Measurements from ENCODE around the gene GPAM. TPM values are rescaled to one million over a fixed set of nuclear protein-coding genes. Genes with fewer than 3 reads are reported as not detected.
"Not testable (repeated sequence)": the region's sequence is repeated elsewhere in the genome, so short reads cannot be mapped to it uniquely, and the experiment has no call there.

GPAM gene, protein sequence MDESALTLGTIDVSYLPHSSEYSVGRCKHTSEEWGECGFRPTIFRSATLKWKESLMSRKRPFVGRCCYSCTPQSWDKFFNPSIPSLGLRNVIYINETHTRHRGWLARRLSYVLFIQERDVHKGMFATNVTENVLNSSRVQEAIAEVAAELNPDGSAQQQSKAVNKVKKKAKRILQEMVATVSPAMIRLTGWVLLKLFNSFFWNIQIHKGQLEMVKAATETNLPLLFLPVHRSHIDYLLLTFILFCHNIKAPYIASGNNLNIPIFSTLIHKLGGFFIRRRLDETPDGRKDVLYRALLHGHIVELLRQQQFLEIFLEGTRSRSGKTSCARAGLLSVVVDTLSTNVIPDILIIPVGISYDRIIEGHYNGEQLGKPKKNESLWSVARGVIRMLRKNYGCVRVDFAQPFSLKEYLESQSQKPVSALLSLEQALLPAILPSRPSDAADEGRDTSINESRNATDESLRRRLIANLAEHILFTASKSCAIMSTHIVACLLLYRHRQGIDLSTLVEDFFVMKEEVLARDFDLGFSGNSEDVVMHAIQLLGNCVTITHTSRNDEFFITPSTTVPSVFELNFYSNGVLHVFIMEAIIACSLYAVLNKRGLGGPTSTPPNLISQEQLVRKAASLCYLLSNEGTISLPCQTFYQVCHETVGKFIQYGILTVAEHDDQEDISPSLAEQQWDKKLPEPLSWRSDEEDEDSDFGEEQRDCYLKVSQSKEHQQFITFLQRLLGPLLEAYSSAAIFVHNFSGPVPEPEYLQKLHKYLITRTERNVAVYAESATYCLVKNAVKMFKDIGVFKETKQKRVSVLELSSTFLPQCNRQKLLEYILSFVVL
- total RNA-seq = 14.9 TPM

DNA sequence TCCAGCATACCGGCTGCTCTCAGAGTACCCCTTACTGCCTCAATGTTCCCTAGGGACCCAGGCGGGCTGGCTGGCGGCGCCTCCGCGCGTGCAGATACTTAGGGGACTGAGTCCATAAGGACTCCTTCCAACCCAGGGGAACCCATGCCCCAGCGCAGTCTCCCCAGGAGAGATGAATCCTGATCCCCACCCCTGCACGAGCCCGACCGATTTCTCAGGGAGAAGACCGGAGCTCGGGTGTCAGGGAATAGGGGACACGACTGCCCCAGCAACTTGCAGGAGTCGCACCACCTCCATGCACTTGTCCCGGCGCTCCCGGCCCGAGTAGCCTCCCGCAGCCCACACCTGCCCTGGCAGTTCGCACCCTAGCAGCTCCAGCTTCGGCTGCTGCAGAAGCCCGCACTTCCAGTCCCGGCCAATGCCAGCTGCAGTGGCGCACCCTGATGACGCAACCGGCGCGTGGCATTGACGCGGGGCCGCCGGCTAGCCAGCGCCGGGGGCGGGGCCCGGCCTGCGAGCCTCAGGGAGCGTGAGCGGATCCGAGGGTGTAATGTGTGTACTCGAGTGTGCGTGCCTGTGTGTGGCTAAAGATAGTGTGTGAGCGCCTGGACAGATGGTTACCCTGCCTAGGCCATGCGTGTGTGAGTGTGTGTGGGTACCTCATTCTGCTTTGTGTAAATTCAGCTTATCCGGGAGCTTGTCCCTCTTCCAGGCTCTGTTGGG, at the start of gene GPAM:
GPAM (minus strand) TSS at position 437 of the 723 bp plus-strand sequence. CDS start 1,981 bp downstream, outside the sequence.
- DNase-seq = peak; percentile 95

DNA sequence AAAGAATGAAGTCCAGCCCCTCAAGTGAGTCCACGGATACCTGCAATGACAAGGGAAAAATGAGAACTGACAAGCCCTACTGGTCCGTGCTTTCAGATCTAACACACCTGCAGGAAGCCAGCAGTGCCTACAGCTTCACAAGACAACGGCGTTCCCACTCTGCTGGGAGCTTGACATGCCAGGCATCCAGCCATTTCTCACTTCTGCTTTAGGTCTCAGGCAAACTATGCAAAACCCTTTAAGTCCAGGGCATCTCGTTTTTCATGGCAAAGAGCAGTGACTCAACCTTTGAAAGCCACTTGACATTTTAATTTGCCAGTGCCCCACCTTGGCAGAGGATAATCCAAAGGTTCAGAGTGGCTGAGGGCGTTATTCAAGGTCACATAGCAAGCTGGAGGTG, 49.1 kb upstream of the GPAM start:
- no peak for DNase-seq

DNA sequence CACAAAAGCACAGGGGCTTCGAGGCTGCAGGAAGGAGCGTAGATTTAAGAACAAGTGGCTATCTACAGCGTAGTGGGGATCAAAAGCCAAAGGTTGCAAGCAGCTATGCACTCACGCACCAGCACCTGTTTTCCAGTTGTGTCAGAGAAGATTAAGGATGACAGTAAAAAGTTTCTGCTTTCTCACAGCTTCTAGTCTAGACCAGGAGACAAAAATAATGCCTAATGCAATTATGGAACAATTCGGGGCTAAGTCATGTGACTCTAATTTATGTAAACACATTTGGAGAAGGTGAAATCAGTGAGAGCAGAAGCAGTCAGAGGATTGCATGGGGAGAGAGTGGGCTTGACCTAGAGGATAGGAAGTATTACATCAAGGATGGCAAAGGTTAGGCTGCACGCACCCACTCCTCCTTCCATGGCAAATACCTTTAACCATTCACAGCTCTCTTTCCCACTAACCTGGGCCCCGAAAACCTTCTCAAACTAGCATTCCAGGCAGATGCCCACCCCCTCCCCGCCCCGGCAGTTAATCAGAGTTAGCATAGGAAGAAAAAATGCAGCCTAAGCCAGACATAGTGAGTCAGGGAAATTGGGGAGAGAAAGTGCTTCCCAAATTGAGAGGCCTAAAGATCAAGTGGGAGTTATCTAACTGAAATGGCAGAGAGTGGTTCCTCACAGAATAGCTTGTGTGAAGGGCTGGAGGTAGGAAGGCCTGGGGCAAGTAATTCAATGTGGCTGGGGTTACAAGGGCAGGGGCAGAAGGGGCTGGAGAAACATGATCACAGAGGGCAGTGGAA, 48.2 kb upstream of the GPAM start:
- DNase-seq = no peak

DNA sequence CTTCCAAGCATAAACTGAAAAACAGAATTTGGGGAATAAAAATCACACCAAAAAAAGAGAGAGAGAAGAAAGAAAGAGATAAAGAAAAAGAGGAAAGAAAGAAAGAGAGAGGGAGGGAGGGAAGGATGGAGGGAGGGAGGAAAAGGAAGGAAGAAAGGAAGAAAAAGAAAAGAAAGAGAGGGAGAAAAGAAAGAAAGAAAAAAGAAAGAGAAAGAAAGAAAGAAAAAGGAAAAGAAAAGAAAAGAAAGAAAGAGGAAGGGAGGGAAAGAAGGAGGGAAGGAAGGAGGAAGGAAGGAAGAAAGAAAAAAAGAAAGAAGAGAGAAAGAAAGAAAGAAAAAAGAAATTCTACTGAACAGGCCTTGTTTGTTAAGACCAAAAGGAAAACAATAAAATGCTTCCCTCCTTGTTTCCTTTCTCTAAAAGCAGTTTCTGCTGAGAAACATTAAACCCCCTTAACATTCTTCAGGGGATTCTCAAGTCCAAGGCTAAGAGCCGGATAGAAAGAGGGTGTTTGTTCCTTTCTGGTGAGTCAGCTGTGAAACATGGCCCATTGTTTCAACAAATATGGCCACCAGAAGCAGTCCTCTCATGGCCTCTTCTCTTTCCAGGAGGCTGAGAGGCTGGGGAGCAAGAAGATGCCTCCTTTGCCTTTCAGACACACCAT, 46.9 kb upstream of the GPAM start:
- DNase-seq = no peak

DNA sequence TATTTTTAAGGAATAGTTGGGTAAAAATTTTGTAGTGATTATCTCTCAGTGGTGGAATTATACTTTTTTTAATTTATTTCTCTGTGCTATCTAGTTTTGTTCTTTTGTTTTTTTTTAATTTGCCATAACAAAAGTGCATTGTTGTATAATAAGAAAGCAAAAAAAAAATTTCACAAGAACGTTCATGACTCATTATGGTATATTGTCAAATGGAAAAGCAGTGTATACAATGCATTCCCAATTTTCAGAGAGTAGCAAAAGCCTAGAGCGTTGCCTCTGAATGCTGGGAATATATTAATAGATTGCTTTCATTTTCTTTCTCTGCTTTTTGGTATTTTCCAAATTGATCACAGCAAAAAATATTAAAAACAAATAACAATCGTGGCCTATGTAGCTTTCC, 46.3 kb upstream of the GPAM start:
- DNase-seq = no peak

DNA sequence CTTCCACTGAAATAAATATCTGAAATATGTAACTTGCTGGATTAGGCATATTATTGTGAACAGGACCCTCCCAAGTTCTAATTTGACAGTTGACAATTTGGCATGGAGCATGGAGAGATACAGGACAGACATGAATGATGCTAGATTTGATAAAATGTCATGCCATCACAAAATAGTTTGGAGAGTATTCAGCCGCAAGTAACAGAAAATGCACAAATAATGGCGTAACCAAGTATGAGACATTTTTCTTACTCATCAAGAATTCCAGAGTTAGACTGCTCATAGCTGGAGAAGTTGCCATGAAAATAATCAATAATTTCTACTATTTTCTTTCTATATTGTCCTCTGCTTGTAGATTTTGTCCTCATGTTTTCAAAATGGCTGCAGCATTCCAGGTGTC, 45.5 kb upstream of the GPAM start:
- DNase-seq = no peak

DNA sequence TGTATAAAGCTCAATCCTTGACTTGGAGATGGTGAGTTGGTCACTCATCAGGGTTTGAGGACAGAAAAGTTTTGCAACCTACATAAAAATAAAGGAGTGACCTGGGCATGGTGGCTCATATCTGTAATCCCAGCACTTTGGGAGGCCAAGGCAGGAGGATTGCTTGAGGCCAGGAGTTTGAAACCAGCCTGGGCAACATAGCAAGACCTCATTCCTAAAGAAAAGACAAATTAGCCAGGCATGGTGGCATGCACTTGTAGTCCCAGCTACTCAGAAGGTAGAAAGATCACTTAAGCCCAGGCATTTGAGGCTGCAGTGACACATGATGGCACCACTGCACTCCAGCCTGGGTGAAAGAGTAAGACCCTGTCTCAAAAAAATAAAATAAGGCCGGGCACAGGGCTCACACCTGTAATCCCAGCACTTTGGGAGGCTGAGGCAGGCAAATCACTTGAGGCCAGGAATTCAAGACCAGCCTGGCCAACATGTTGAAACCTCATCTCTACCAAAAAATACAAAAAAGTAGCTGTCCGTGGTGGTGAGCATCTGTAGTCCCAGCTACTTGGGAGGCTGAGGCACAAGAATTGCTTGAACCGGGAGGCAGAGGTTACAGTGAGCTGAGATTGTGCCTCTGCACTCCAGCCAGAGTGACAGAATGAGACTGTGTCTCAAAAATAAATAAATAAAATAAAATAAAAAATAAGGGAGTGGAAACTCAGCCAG, 45.0 kb upstream of the GPAM start:
- DNase-seq = not testable (repeated sequence)

DNA sequence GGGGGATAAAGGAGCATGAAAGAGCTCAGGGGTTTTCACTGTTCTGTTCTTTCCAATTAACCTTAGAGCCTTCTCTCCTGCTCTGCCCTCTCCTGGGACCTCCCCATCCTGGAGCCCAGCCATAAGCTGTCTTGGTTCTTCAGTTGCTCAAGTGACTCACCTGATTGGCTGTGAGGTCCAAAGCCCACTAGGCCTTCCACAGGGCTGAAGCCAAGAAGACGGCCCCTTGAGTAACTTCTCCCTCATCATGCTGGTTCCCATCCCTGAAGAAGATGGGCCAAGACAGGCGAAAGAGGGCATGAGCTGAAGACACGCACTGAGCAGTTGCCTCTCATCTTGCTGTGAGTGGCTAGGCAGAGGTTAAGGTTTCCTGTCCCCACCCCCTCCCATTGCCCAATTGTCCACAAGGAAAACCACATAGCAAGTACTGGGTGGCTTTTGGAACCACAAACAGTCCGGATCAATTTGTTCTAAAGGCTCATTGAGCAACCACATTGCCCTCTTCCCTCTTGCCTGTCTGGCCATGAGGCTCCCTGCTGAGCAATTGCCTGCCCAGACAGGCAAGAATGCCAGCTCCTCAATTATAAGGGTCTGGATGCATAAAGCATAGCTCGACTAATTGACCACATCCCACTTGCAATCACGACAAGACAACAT, 43.9 kb upstream of the GPAM start:
- no peak for DNase-seq

DNA sequence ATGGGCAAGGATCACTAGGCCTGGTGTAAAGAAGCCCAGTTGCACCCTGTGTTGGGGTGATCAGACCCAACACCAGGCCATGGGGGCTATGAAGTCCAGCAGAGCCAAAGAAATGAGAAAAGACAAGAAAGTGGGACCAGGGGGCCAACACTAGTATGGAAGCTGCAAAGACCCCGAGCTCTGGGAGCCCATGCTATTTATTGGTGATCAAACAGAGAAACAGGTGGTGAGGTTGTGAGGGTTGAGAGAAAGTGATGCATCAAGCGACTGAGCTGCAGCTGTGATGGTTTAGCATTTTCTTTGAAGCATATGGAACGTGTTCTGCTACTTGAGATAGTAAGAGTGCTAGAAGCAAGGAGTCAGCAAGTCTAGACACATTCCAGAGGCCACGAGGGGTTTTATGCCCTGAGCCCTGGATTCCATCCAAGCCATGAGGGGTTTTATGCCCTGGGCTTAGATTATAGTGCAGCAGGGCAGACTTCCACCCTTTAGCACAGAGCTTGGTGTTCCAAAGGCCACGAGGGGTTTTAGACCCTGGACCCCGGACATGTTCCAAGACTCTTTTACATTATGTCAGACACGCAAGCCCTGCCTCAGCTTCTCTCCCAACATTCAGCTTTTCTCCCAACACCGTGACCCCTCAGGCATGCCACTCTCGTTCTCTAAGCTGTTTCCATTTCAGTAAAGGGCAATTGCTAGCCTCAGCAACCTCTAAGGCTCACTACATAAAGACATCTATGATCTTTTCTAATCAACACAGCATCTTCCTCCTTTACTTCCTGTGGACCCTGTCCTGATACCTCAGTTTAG, 43.1 kb upstream of the GPAM start:
- no peak for DNase-seq

DNA sequence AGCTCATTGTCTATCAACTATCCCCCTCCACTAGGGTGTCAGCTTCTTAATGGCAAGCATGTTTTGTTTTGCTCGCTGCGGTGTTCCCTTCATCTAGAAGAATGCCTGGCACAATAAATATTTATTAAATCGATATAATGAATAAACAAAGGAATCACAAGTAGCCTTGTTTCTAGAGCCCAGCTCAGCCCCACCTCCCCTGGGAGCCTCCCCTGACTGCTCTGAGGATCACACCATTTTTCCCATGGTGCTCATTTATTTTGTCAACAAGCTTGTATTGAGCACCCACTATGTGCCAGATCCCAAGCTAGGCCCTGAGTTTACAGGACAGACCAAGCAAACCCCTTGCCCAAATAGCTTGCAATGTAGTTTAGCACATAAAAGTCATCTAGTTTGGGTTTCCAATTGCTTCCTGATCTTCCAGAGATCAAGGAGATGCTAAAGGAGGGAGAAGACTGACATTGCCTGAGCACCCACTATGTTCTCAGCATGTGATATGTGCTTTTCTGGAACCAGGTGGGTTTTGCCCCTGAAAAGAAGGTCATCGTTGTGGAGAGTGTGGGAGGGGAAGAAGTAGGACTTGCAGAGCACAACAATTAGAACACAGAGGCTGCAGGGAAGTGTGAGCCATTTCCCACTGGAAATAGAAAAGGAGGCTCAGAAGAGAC, 42.3 kb upstream of the GPAM start:
- DNase-seq = no peak

DNA sequence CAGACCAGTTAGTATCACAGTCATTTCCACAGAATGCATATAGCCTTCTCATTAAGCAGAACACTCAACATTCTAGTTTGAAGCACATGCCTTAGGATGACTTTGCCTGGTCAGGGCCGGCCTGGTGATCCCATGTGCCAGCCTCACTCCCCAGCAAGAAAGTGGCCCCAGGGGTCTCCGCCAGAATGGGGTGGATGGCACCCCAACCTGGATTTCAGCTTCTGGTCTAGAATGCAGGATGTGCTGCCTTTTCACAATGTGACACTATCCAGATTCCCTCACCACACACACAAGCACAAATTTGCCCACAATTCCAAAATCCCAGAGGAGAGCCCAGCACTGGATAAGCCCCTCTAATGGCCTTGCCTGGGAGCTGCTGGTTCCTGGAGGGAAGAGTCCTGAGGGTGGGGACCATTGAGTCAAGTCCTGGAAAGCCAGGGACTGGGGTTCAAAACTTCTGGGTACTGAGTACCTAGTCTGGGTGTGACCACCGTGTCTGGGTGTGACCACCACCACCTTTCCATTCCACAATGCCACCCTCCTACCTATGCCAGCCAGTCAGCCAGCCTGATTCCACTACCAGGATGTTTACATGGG, 41.5 kb upstream of the GPAM start:
- no peak for DNase-seq

DNA sequence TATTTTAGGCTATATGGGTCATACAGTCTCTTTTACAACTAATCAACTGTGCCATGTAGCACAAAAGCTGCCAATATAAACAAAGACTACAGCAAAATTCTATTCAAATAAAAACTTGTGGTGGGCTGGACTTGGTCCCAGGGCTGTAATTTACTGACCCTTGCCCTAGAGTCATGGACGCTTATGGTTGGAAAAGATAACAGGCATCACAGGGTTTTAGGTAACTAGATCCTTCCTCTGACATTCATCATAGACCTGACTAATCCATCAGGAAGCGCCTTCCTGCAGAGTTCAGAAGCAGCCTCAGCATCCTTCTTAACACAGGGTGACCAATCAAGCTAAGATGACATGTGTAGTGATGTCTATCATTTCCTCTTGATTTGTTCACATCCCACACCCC, 40.2 kb upstream of the GPAM start:
- DNase-seq = no peak

DNA sequence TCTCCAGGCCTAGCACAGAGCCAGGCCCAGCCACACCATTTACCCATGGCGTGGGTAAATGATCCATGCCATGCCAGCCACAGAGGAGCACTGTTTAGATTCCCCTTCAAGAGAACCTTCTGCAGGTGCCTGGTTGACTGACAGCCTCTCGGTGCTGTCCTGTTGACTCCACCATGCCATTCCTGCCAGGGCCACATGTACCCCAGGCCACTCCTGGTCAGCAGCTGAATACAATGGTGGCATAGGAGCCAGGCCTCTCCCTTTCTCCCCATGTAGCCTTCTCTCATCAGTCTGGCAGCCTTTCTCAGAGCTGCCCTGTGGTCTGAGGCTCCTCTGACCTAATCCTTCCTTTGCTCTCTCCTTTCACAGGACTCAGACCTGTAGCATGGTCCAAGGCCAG, 39.2 kb upstream of the GPAM start:
- DNase-seq = no peak

DNA sequence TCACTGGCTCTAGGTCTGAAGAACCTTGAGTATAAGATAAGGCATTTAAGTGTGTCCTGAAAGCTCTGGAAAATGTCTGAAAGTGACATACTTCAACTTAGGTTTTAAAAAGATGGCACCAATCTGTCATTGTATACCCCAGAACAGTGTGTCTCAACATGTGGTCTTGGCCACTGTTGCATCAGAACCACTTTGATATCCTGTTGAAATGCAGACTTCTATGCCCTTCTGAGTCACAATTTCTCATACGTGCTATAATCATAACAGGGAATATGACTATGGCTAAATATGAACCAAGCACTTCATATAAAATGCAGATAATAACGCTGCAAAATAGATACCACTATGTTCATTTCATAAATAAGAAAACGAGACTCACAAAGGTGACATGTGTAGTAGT, 38.0 kb upstream of the GPAM start:
- DNase-seq = no peak

DNA sequence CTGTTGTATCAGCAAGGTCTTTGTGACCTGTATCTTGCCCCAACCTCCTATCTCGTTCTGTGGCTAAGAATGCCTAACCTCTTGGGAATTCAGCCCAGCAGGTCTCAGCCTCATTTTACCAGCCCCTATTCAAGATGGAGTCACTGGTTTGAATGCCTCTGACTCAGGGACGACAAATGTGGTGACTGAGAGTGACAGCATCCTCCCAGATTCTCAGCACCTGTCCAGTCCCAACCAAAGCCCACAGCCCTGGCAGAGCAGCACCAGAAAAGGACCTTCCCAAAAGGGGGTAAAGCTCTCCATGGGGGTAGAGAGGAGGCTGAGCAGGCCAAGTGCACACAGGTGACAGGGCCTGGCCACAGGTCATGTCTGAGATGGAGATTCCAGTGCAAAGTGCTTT, 35.4 kb upstream of the GPAM start:
- no peak for DNase-seq

DNA sequence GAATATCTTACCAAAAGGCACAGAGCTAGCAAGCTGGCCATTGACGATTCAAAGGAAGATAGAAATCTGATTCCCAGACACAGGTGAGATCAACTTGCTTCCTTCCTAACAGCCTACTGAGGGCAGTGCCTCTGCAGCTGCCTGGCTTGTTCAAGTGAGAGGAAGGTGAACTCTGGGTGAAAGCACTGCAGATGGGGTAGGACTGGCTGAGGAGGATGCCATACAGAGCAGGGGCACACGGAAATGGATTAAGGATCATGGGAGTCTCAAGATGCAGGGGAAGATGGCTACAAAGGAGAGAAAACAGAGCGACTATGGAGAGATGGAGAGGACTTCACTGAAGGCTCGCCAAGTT, 34.4 kb upstream of the GPAM start:
- no peak for DNase-seq

DNA sequence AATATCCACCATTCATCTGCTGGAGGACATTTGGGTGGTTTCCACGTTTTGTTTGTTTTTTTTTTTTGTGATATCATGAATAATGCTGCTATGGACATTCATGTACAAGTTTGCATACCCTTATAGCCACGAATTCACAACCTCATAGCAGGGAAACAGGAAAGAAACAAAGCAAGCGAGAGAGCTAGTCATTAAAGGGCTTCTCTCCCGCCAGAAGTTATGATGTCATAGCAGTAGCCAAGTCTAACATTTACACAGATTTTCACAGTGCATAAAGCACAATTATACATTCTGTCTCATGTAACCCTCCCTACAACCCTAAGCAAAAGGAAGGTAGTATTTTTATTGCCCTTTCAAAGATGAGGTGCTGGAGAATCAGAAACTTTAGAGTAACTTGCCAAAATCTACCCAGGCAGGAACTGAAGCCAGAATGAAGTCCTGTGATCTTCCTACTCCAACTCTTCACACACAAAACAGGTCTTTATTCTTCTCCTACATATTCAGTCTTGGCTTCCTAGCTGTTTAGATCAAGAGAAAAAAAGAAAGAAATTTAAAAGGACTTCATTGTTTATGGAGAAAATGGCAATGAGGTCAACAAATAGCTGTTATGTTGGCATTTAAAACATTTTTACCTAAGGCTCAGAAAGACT, 33.9 kb upstream of the GPAM start:
- DNase-seq = no peak

DNA sequence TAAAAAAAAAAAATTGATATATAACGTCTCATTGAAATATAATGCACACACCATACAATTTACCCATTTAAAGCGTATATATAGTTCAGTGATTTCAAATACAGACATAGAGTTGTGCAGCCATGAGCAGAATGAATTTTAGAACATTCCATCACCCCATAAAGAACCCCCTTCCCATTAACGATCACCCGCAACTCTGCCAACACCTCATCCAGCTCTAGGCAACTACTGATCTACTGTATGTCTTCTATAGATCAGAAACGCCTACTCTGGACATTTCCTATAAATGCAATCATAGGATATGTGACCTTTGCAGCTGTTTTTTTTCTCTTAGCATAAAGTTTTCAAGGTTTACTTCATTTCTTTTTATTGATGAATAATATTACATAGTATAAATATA, 33.4 kb upstream of the GPAM start:
- DNase-seq = no peak
